ENCODE results near the gene MTM1.

The MTM1 gene

GRCh38 chrX:150568320-150569154 lies at the start of gene MTM1:
MTM1 (plus strand) TSS chrX:150568621; CDS start chrX:150592615, 23,994 bp downstream.
- peak; percentile 93 for DNase-seq (ENCODE audit: low read depth)

GRCh38 chrX:150522494-150522893 lies 45.9 kb upstream of the MTM1 start:
- DNase-seq (ENCODE audit: low read depth) = no peak

- DNase-seq (ENCODE audit: low read depth) = no peak
Measured at GRCh38 chrX:150525061-150525919, 43.1 kb upstream of the MTM1 start.

- no peak for DNase-seq (ENCODE audit: low read depth)
Measured at GRCh38 chrX:150526692-150527091, 41.7 kb upstream of the MTM1 start.

GRCh38 chrX:150527108-150527507 lies 41.3 kb upstream of the MTM1 start:
- DNase-seq (ENCODE audit: low read depth) = no peak

- DNase-seq (ENCODE audit: low read depth) = no peak
Measured at GRCh38 chrX:150529587-150529986, 38.8 kb upstream of the MTM1 start.

GRCh38 chrX:150530821-150531220 lies 37.6 kb upstream of the MTM1 start:
- DNase-seq (ENCODE audit: low read depth) = no peak

GRCh38 chrX:150531467-150531866 lies 37.0 kb upstream of the MTM1 start:
- DNase-seq (ENCODE audit: low read depth) = no peak

GRCh38 chrX:150533863-150534262 lies 34.6 kb upstream of the MTM1 start:
- no peak for DNase-seq (ENCODE audit: low read depth)

GRCh38 chrX:150536455-150537116 lies 31.8 kb upstream of the MTM1 start:
- no peak for DNase-seq (ENCODE audit: low read depth)

- DNase-seq (ENCODE audit: low read depth) = no peak
Measured at GRCh38 chrX:150537851-150538250, 30.6 kb upstream of the MTM1 start.

- DNase-seq (ENCODE audit: low read depth) = no peak
Measured at GRCh38 chrX:150540965-150541364, 27.5 kb upstream of the MTM1 start.

- no peak for DNase-seq (ENCODE audit: low read depth)
Measured at GRCh38 chrX:150542846-150543229, 25.6 kb upstream of the MTM1 start.

GRCh38 chrX:150543230-150544155 lies 24.9 kb upstream of the MTM1 start:
- DNase-seq (ENCODE audit: low read depth) = no peak

- DNase-seq (ENCODE audit: low read depth) = no peak
Measured at GRCh38 chrX:150544222-150544787, 24.1 kb upstream of the MTM1 start.

GRCh38 chrX:150544835-150545770 lies 23.3 kb upstream of the MTM1 start:
- no peak for DNase-seq (ENCODE audit: low read depth)

GRCh38 chrX:150546711-150547153 lies 21.7 kb upstream of the MTM1 start:
- no peak for DNase-seq (ENCODE audit: low read depth)

GRCh38 chrX:150547375-150548115 lies 20.9 kb upstream of the MTM1 start:
- peak; percentile 13 for DNase-seq (ENCODE audit: low read depth)

- no peak for DNase-seq (ENCODE audit: low read depth)
Measured at GRCh38 chrX:150548251-150548650, 20.2 kb upstream of the MTM1 start.

All from fibroblast of the conjunctiva (primary cell).